HepG2 (cell line): ENCODE measurements around the gene ZFYVE26.

Experiments
- ELF4 ChIP-seq: sonication (generic); formaldehyde crosslinking; IDR thresholded peaks from 2 replicates; pipeline ENCODE4 v1.5.0; 2020; ENCODE audit warnings: missing genetic modification reagents, mild to moderate bottlenecking, moderate library complexity, borderline replicate concordance
- ETV6 ChIP-seq: sonication (generic); formaldehyde crosslinking; conservative IDR thresholded peaks from 2 replicates; pipeline ENCODE4 v1.4.0; 2020; ENCODE audit warnings: missing genetic modification reagents
- GFI1 ChIP-seq: sonication (generic); formaldehyde crosslinking; IDR thresholded peaks from 2 replicates; pipeline ENCODE4 v1.5.0; 2020; ENCODE audit warnings: missing genetic modification reagents, mild to moderate bottlenecking, borderline replicate concordance
- SIN3B ChIP-seq: fragments of 150-350 bp; IDR thresholded peaks from 2 replicates; pipeline ENCODE4 v1.6.1; 2014; ENCODE audit warnings: low read length
- ZFP36 ChIP-seq: fragments of 150-350 bp; IDR thresholded peaks from 2 replicates; pipeline ENCODE4 v1.6.1; 2018; ENCODE audit warnings: borderline replicate concordance, low read length, low read depth; ENCODE audit not compliant: partially characterized antibody
- ZFX ChIP-seq: sonication (generic); formaldehyde crosslinking; IDR thresholded peaks from 2 replicates; pipeline ENCODE4 v1.4.0; 2020; ENCODE audit warnings: mild to moderate bottlenecking, low read depth, missing genetic modification reagents, moderate library complexity
- ZNF660 ChIP-seq: sonication (generic); formaldehyde crosslinking; IDR thresholded peaks from 2 replicates; pipeline ENCODE4 v1.5.1; 2020; ENCODE audit warnings: mild to moderate bottlenecking, low read depth, missing genetic modification reagents, borderline replicate concordance
- ZNF782 ChIP-seq: sonication (generic); formaldehyde crosslinking; IDR thresholded peaks from 2 replicates; pipeline ENCODE4 v1.4.0; 2020; ENCODE audit warnings: missing genetic modification reagents, mild to moderate bottlenecking, borderline replicate concordance
- TF ChIP-seq, protein P1 (sequence below): sonication (generic); formaldehyde crosslinking; IDR thresholded peaks from 2 replicates; pipeline ENCODE4 v1.5.0; 2020; ENCODE audit warnings: missing genetic modification reagents
- TF ChIP-seq, protein P2 (sequence below): sonication (generic); formaldehyde crosslinking; IDR thresholded peaks from 2 replicates; pipeline ENCODE4 v1.5.0; 2020; ENCODE audit warnings: mild to moderate bottlenecking, missing genetic modification reagents, moderate library complexity
- TF ChIP-seq, protein P3 (sequence below): sonication (generic); formaldehyde crosslinking; IDR thresholded peaks from 2 replicates; pipeline ENCODE4 v1.4.0; 2020; ENCODE audit warnings: missing genetic modification reagents

DNA sequence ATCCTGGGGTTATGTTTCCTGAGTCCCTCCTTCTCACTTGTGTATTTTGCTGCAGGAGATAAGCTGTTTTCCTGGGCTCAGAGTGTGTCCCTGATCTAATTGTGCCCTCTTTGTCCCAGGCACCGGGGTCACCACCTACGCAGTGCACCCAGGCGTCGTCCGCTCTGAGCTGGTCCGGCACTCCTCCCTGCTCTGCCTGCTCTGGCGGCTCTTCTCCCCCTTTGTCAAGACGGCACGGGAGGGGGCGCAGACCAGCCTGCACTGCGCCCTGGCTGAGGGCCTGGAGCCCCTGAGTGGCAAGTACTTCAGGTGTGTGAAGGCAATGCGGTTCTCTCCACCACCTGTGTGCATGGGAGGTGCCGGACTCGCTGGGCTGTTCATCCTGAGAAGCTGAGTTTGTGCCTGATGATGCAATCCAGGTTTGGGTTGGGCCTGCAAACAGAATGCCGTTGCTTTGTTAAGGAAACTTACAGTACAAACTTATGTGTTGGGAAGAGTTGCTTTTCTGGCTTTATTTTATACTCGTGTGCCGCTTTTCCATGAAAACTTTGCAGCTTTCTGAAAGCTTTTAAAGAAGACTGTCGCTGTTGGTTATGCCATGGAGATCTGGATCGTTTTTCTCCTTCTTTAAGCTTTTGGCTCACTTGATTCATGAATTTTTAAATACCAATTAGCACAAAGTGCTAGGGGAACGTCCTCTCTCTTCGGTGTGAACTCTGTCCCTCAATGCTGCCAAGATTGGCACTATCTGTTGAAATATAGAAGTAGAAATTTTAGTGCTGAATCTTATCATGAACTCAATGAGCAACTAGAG is 87.1 kb downstream of the ZFYVE26 start:
- no peak for TF ChIP-seq GFI1 (CRISPR knock-in tag)
- TF ChIP-seq, protein P1, sequence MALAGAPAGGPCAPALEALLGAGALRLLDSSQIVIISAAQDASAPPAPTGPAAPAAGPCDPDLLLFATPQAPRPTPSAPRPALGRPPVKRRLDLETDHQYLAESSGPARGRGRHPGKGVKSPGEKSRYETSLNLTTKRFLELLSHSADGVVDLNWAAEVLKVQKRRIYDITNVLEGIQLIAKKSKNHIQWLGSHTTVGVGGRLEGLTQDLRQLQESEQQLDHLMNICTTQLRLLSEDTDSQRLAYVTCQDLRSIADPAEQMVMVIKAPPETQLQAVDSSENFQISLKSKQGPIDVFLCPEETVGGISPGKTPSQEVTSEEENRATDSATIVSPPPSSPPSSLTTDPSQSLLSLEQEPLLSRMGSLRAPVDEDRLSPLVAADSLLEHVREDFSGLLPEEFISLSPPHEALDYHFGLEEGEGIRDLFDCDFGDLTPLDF (CRISPR knock-in tag), result no peak
- TF ChIP-seq ZFP36, result no peak
- no peak for TF ChIP-seq ELF4 (CRISPR knock-in tag)
- TF ChIP-seq, protein P2, sequence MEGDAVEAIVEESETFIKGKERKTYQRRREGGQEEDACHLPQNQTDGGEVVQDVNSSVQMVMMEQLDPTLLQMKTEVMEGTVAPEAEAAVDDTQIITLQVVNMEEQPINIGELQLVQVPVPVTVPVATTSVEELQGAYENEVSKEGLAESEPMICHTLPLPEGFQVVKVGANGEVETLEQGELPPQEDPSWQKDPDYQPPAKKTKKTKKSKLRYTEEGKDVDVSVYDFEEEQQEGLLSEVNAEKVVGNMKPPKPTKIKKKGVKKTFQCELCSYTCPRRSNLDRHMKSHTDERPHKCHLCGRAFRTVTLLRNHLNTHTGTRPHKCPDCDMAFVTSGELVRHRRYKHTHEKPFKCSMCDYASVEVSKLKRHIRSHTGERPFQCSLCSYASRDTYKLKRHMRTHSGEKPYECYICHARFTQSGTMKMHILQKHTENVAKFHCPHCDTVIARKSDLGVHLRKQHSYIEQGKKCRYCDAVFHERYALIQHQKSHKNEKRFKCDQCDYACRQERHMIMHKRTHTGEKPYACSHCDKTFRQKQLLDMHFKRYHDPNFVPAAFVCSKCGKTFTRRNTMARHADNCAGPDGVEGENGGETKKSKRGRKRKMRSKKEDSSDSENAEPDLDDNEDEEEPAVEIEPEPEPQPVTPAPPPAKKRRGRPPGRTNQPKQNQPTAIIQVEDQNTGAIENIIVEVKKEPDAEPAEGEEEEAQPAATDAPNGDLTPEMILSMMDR, result peak; percentile 63
- TF ChIP-seq ZNF660 (CRISPR knock-in tag), result no peak
- TF ChIP-seq, protein P3, sequence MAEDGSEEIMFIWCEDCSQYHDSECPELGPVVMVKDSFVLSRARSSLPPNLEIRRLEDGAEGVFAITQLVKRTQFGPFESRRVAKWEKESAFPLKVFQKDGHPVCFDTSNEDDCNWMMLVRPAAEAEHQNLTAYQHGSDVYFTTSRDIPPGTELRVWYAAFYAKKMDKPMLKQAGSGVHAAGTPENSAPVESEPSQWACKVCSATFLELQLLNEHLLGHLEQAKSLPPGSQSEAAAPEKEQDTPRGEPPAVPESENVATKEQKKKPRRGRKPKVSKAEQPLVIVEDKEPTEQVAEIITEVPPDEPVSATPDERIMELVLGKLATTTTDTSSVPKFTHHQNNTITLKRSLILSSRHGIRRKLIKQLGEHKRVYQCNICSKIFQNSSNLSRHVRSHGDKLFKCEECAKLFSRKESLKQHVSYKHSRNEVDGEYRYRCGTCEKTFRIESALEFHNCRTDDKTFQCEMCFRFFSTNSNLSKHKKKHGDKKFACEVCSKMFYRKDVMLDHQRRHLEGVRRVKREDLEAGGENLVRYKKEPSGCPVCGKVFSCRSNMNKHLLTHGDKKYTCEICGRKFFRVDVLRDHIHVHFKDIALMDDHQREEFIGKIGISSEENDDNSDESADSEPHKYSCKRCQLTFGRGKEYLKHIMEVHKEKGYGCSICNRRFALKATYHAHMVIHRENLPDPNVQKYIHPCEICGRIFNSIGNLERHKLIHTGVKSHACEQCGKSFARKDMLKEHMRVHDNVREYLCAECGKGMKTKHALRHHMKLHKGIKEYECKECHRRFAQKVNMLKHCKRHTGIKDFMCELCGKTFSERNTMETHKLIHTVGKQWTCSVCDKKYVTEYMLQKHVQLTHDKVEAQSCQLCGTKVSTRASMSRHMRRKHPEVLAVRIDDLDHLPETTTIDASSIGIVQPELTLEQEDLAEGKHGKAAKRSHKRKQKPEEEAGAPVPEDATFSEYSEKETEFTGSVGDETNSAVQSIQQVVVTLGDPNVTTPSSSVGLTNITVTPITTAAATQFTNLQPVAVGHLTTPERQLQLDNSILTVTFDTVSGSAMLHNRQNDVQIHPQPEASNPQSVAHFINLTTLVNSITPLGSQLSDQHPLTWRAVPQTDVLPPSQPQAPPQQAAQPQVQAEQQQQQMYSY, result 0 out of 2 replicates have a peak, but pooled peaks have one; percentile 53
- TF ChIP-seq ZFX (CRISPR knock-in tag), result peak; percentile 83
- peak; percentile 87; the same call in 1 of the 2 replicates for TF ChIP-seq ZNF782 (CRISPR knock-in tag)
- TF ChIP-seq SIN3B, result no peak
- TF ChIP-seq ETV6 (CRISPR knock-in tag), result no peak
